Thoracic aorta (tissue), 2 donors: Measurements from ENCODE around the gene TBC1D2. TPM values are rescaled to one million over a fixed set of nuclear protein-coding genes. Genes with fewer than 3 reads are reported as not detected.

Experiments used
- ATAC-seq: fragments of 150-250 bp; one replicate; pipeline ENCODE4 v1.8.0; 2017; ENCODE audit warnings: low read depth; ENCODE audit not compliant: insufficient number of reproducible peaks, low FRiP score
- DNase-seq: peaks from one replicate; pipeline ENCODE4 v3.0.0-alpha.2; 2020; ENCODE audit warnings: low spot score
- H3K27ac ChIP-seq, 2 donors: fragments of 200-600 bp; sonication (generic); 1 replicate in 1 of 2; 2 replicates in 1 of 2; pipeline ENCODE4 v1.5.1; 2016; ENCODE audit warnings: mild to moderate bottlenecking in 2 of 2, moderate library complexity in 2 of 2
- H3K27me3 ChIP-seq: fragments of 200-600 bp; sonication (generic); replicated peaks from 2 replicates; pipeline ENCODE4 v1.6.0; 2016; ENCODE audit warnings: mild to moderate bottlenecking; ENCODE audit not compliant: insufficient read depth
- H3K36me3 ChIP-seq: fragments of 200-600 bp; sonication (generic); one replicate; pipeline ENCODE4 v1.5.1; 2016
- H3K4me1 ChIP-seq, 2 donors: fragments of 200-600 bp; sonication (generic); 1 replicate in 1 of 2; 2 replicates in 1 of 2; pipeline versions ENCODE4 v1.5.1 to v1.6.0; 2016; ENCODE audit warnings: low read depth in 2 of 2, mild to moderate bottlenecking in 1 of 2; ENCODE audit not compliant: control insufficient read depth in 1 of 2
- H3K4me3 ChIP-seq: fragments of 200-600 bp; sonication (generic); 2 replicates; pipeline ENCODE4 v1.5.1; 2016; ENCODE audit warnings: mild to moderate bottlenecking
- H3K9me3 ChIP-seq: fragments of 200-600 bp; sonication (generic); 2 replicates; pipeline ENCODE4 v1.5.1; 2016
- CTCF ChIP-seq: fragments of 200-600 bp; sonication (generic); IDR thresholded peaks from one replicate; pipeline ENCODE4 v1.5.1; 2019; ENCODE audit warnings: antibody characterized with exemption
- total RNA-seq, 2 donors: library from RNA; depleted of rRNA; stranded (reverse); fragments of >200 nt; gene quantifications; one replicate each; pipeline versions ENCODE4 v1.1.0 to v1.2.3, GENCODE V29; 2016

TBC1D2 gene
- total RNA-seq, 2 donors from 2014 or later: 22.3 to 23.7 TPM

- no peak for ATAC-seq
- DNase-seq: no peak
- H3K27ac ChIP-seq: no peak overlapping the region
- no peak for TF ChIP-seq CTCF
- no peaks in the 10 kb centered on the region for H3K9me3 ChIP-seq
- no peaks in the 10 kb centered on the region for H3K36me3 ChIP-seq
- H3K27me3 ChIP-seq: no peaks in the 10 kb centered on the region
- no peak overlapping the region for H3K4me3 ChIP-seq
- no peaks in the 10 kb centered on the region for H3K4me1 ChIP-seq
These were observed 82.8 kb downstream of the TBC1D2 start for GRCh38 chr9:98172604-98173003.

GRCh38 chr9:98171176-98171925, 84.1 kb downstream of the TBC1D2 start:
- no peak for DNase-seq
- no peak for TF ChIP-seq CTCF
- no peak overlapping the region for H3K4me3 ChIP-seq
- H3K9me3 ChIP-seq: no peaks in the 10 kb centered on the region
- no peaks in the 10 kb centered on the region for H3K27me3 ChIP-seq
- no peak overlapping the region for H3K27ac ChIP-seq
- no peaks in the 10 kb centered on the region for H3K36me3 ChIP-seq
- H3K4me1 ChIP-seq: no peaks in the 10 kb centered on the region
- no peak for ATAC-seq

- H3K27ac ChIP-seq: no peak overlapping the region
- no peak overlapping the region for H3K4me3 ChIP-seq
- TF ChIP-seq CTCF: no peak
- no peaks in the 10 kb centered on the region for H3K9me3 ChIP-seq
- no peaks in the 10 kb centered on the region for H3K4me1 ChIP-seq
- DNase-seq: no peak
- no peak for ATAC-seq
- H3K36me3 ChIP-seq: no peaks in the 10 kb centered on the region
- H3K27me3 ChIP-seq: no peaks in the 10 kb centered on the region
These were observed 86.4 kb downstream of the TBC1D2 start for GRCh38 chr9:98168941-98169488.

GRCh38 chr9:98168153-98168780, 87.2 kb downstream of the TBC1D2 start:
- H3K4me3 ChIP-seq: no peak overlapping the region
- H3K27me3 ChIP-seq: no peaks in the 10 kb centered on the region
- no peak for DNase-seq
- no peak for ATAC-seq
- no peaks in the 10 kb centered on the region for H3K9me3 ChIP-seq
- TF ChIP-seq CTCF: no peak
- H3K4me1 ChIP-seq: no peaks in the 10 kb centered on the region
- no peak overlapping the region for H3K27ac ChIP-seq
- H3K36me3 ChIP-seq: no peaks in the 10 kb centered on the region

GRCh38 chr9:98164912-98165311, 90.5 kb downstream of the TBC1D2 start:
- Histone ChIP-seq H3K27ac (no peak overlapping the region), H3K4me3 (no peak overlapping the region), H3K27me3 (no peaks in the 10 kb centered on the region), H3K9me3 (no peaks in the 10 kb centered on the region), H3K4me1 (no peaks in the 10 kb centered on the region), H3K36me3 (no peaks in the 10 kb centered on the region)
- DNase-seq (no peak), ATAC-seq (no peak)
- no peak for TF ChIP-seq CTCF
